Peyer's patch (tissue), 4 donors: Measurements from ENCODE around the gene MSI2.

ENCODE experiments used
- POLR2A ChIP-seq, 2 donors: fragments of 450-650 bp; IDR thresholded peaks; one replicate each; pipeline ENCODE4 v1.5.1; 2017; ENCODE audit warnings: antibody characterized with exemption in 2 of 2, mild to moderate bottlenecking in 2 of 2, moderate library complexity in 2 of 2
- TF ChIP-seq, protein P1 (sequence below), 6 experiments: fragments of 450-650 bp in 4 of 6; fragments of 200-600 bp in 2 of 6; sonication (generic) in 1 of 6; IDR thresholded peaks; one replicate each; pipeline ENCODE4 v1.5.1; 2017 to 2019; ENCODE audit warnings: antibody characterized with exemption in 6 of 6, mild to moderate bottlenecking in 3 of 6, moderate library complexity in 1 of 6

DNA sequence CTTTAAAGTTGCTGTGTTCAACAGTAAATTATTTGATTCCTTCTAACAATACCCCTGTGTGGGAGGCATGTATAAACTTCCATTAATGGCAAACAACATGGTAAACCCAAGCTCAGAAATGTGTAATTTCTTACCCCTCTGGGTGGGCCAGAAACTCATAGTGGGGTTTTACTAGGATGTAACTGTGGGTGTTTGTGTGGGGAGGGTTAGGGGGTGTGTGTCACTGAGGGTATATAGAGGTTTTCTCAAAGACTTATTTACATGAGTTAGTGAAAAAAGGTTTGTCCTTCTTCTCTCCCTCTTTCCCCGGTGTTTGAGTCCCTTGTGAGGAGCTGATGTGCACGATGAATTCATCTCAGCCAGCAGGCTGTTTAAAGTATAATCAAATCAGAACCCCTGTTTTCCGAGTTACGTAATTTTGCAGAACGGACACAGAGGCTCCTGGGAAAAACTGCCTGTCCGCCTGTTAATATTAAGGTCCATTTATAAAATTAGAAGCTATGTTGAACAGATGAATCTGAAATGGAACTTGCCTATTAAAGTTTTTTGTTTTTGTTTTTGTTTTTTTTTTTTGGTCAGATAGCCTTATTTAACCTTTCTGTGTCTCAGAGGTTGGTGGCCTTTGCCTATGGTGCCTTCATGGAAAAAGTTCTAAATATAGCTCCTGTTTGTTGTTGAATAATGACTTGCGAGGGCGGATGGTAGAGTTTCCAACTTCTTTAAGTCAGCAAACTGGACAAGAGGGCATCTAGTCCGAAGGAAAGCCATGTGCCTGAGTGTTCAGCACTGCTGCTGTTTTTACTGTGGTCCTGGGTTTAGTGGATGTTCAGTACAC is 73.3 kb downstream of the MSI2 start:
- TF ChIP-seq POLR2A (IDR thresholded peaks at IDR 0.05): no peak
- TF ChIP-seq, protein P1, sequence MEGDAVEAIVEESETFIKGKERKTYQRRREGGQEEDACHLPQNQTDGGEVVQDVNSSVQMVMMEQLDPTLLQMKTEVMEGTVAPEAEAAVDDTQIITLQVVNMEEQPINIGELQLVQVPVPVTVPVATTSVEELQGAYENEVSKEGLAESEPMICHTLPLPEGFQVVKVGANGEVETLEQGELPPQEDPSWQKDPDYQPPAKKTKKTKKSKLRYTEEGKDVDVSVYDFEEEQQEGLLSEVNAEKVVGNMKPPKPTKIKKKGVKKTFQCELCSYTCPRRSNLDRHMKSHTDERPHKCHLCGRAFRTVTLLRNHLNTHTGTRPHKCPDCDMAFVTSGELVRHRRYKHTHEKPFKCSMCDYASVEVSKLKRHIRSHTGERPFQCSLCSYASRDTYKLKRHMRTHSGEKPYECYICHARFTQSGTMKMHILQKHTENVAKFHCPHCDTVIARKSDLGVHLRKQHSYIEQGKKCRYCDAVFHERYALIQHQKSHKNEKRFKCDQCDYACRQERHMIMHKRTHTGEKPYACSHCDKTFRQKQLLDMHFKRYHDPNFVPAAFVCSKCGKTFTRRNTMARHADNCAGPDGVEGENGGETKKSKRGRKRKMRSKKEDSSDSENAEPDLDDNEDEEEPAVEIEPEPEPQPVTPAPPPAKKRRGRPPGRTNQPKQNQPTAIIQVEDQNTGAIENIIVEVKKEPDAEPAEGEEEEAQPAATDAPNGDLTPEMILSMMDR (IDR thresholded peaks at IDR 0.05): no peak
